Measurements from ENCODE around the gene FADS2. TPM values are rescaled to one million over a fixed set of nuclear protein-coding genes. Genes with fewer than 3 reads are reported as not detected.
"Not testable (repeated sequence)": the region's sequence is repeated elsewhere in the genome, so short reads cannot be mapped to it uniquely, and the experiment has no call there.

FADS2 gene
- total and polyA plus RNA-seq, 2 experiments from 2014 or later: 124 to 392 TPM

DNA sequence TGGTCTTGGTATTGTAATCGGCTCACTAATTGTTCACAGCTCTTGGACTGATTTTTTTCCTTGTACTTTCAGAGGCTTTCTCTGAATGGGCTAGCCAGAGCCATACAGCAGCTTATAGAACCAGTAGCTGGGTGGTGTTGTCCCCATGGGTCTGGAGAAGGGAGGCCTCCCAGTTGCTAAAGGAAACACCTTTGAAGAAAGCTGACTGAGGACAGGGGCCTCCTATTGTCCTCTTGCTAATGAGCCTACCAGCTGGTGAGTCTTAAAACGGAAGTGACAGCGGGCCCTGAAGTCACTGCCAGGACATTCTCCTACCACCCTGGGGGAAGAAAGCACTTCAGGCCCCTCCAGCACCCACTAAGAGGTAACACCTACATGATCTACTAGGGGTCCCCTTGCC, 53.3 kb downstream of the FADS2 start (continued):
- TF ChIP-seq ZNF331 (CRISPR knock-in tag; IDR thresholded peaks at IDR 0.05; ENCODE audit: low read depth): no peak

DNA sequence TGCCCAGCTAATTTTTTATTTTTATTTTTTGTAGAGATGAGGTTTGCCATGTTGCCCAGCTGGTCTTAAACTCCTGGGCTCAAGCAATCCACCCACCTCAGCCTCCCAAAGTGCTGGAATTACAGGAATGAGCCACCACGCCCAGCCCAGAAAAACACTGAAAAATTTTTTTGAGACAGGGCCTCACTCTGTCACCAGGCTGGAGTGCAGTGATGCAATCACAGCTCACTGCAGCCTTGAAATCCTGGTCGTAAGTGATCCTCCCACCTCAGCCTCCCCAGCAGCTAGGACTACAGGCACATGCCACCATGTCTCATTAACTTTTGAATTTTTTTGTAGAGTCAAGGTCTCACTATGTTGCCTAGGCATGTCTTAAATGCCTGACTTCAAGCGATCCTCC, 54.2 kb downstream of the FADS2 start:
- not testable (repeated sequence) for H3K9me2 ChIP-seq (ENCODE audit: insufficient read depth); H3K27me3 Mint-ChIP-seq (ENCODE audit: insufficient read depth, low read depth, poor library complexity); H3K79me2 ChIP-seq (replicated peaks; ENCODE audit: insufficient read depth); H3K27me3 ChIP-seq (ENCODE audit: insufficient read depth); H3K4me3 Mint-ChIP-seq; H3K9me3 Mint-ChIP-seq; ATAC-seq; H3K36me3 Mint-ChIP-seq (ENCODE audit: low read depth); H3K4me3 ChIP-seq; H3K27ac ChIP-seq (ENCODE audit: low read depth); DNase-seq (ENCODE audit: low spot score); H2AFZ ChIP-seq; H3K4me2 ChIP-seq; H3K27ac Mint-ChIP-seq; H3K36me3 ChIP-seq (ENCODE audit: insufficient read depth); H3F3A ChIP-seq (replicated peaks; ENCODE audit: low read depth); H4K20me1 ChIP-seq (replicated peaks; ENCODE audit: insufficient read depth)
- H3K4me1 ChIP-seq (ENCODE audit: insufficient read depth): peaks cover 18% of the 10 kb centered on the region
- H3K4me1 Mint-ChIP-seq: peaks cover 33% of the 10 kb centered on the region

GRCh38 chr11:61882879-61883278, 54.8 kb downstream of the FADS2 start:
- Mint-ChIP-seq H3K36me3 (ENCODE audit: low read depth) (peaks cover 10% of the 10 kb centered on the region), H3K27me3 (ENCODE audit: insufficient read depth, low read depth, poor library complexity) (peaks cover 2% of the 10 kb centered on the region), H3K9me3 (no peaks in the 10 kb centered on the region), H3K4me1 (peaks cover 35% of the 10 kb centered on the region), H3K27ac (no peak overlapping the region), H3K4me3 (no peak overlapping the region; the same call in 2 of the 3 replicates)
- no peaks in the 10 kb centered on the region for H3K9me2 ChIP-seq (ENCODE audit: insufficient read depth)
- no peaks in the 10 kb centered on the region for H3K36me3 ChIP-seq (ENCODE audit: insufficient read depth)
- no peak overlapping the region for H2AFZ ChIP-seq
- TF ChIP-seq EZH2phosphoT487 (IDR thresholded peaks at IDR 0.05; ENCODE audit: unreplicated experiment): no peak
- TF ChIP-seq CTCF (conservative IDR thresholded peaks at IDR 0.05; ENCODE audit: low read depth in 2 of 2): no peak
- TF ChIP-seq, protein P1, sequence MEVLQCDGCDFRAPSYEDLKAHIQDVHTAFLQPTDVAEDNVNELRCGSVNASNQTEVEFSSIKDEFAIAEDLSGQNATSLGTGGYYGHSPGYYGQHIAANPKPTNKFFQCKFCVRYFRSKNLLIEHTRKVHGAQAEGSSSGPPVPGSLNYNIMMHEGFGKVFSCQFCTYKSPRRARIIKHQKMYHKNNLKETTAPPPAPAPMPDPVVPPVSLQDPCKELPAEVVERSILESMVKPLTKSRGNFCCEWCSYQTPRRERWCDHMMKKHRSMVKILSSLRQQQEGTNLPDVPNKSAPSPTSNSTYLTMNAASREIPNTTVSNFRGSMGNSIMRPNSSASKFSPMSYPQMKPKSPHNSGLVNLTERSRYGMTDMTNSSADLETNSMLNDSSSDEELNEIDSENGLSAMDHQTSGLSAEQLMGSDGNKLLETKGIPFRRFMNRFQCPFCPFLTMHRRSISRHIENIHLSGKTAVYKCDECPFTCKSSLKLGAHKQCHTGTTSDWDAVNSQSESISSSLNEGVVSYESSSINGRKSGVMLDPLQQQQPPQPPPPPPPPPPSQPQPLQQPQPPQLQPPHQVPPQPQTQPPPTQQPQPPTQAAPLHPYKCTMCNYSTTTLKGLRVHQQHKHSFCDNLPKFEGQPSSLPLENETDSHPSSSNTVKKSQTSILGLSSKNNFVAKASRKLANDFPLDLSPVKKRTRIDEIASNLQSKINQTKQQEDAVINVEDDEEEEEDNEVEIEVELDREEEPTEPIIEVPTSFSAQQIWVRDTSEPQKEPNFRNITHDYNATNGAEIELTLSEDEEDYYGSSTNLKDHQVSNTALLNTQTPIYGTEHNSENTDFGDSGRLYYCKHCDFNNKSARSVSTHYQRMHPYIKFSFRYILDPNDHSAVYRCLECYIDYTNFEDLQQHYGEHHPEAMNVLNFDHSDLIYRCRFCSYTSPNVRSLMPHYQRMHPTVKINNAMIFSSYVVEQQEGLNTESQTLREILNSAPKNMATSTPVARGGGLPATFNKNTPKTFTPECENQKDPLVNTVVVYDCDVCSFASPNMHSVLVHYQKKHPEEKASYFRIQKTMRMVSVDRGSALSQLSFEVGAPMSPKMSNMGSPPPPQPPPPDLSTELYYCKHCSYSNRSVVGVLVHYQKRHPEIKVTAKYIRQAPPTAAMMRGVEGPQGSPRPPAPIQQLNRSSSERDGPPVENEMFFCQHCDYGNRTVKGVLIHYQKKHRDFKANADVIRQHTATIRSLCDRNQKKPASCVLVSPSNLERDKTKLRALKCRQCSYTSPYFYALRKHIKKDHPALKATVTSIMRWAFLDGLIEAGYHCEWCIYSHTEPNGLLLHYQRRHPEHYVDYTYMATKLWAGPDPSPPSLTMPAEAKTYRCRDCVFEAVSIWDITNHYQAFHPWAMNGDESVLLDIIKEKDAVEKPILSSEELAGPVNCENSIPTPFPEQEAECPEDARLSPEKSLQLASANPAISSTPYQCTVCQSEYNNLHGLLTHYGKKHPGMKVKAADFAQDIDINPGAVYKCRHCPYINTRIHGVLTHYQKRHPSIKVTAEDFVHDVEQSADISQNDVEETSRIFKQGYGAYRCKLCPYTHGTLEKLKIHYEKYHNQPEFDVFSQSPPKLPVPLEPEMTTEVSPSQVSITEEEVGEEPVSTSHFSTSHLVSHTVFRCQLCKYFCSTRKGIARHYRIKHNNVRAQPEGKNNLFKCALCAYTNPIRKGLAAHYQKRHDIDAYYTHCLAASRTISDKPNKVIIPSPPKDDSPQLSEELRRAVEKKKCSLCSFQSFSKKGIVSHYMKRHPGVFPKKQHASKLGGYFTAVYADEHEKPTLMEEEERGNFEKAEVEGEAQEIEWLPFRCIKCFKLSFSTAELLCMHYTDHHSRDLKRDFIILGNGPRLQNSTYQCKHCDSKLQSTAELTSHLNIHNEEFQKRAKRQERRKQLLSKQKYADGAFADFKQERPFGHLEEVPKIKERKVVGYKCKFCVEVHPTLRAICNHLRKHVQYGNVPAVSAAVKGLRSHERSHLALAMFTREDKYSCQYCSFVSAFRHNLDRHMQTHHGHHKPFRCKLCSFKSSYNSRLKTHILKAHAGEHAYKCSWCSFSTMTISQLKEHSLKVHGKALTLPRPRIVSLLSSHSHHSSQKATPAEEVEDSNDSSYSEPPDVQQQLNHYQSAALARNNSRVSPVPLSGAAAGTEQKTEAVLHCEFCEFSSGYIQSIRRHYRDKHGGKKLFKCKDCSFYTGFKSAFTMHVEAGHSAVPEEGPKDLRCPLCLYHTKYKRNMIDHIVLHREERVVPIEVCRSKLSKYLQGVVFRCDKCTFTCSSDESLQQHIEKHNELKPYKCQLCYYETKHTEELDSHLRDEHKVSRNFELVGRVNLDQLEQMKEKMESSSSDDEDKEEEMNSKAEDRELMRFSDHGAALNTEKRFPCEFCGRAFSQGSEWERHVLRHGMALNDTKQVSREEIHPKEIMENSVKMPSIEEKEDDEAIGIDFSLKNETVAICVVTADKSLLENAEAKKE (CRISPR knock-in tag; IDR thresholded peaks at IDR 0.05): no peak
- TF ChIP-seq EZH2 (IDR thresholded peaks at IDR 0.05; ENCODE audit: low read depth, unreplicated experiment): no peak
- TF ChIP-seq NANOG (IDR thresholded peaks at IDR 0.05; ENCODE audit: borderline replicate concordance): no peak
- H3K4me3 ChIP-seq: no peak overlapping the region
- peaks cover 5% of the 10 kb centered on the region; the same call in 1 of the 2 replicates for H3K79me2 ChIP-seq (replicated peaks; ENCODE audit: insufficient read depth)
- ATAC-seq (no peak), DNase-seq (ENCODE audit: low spot score) (no peak)
- H3K27me3 ChIP-seq (ENCODE audit: insufficient read depth): no peaks in the 10 kb centered on the region
- no peaks in the 10 kb centered on the region for H3F3A ChIP-seq (replicated peaks; ENCODE audit: low read depth)
- no peak overlapping the region for H3K27ac ChIP-seq (ENCODE audit: low read depth)
- no peaks in the 10 kb centered on the region for H4K20me1 ChIP-seq (replicated peaks; ENCODE audit: insufficient read depth)
- H3K4me2 ChIP-seq: no peak overlapping the region
- H3K4me1 ChIP-seq (ENCODE audit: insufficient read depth): peaks cover 18% of the 10 kb centered on the region
